ENCODE measurements around the gene ARFGAP3.

GRCh38 chr22:42788021-42788420, 69.1 kb downstream of the ARFGAP3 start:
- TF ChIP-seq CTCF (conservative IDR thresholded peaks at IDR 0.05; ENCODE audit: low read depth, low read length) (no peak), EZH2 (IDR thresholded peaks at IDR 0.05; ENCODE audit: borderline replicate concordance, low read depth, low read length, poor library complexity, severe bottlenecking) (no peak)
